Endothelial cell of umbilical vein (primary cell): ENCODE measurements around the gene ITPKB. TPM values are rescaled to one million over a fixed set of nuclear protein-coding genes. Genes with fewer than 3 reads are reported as not detected.

Source experiments
- BruUV-seq: library from RNA; stranded (reverse); fragments of 400-500 nt; replicated peaks from 2 replicates; lab custom pipeline; 2021; lab: Mats Ljungman, UMichigan
- CTCF ChIA-PET: fragments of 300-600, 350-600 bp; sonication (Branson Sonifier 250); formaldehyde crosslinking; loops from one replicate; lab custom pipeline; 2021; ENCODE audit warnings: antibody characterized with exemption, inconsistent platforms; lab: Charles Lee
- POLR2A ChIA-PET: fragments of 300-600, 350-600 bp; sonication (Branson Sonifier 250); formaldehyde crosslinking; loops from one replicate; lab custom pipeline; 2021; ENCODE audit warnings: antibody characterized with exemption, inconsistent platforms; lab: Charles Lee
- DNase-seq: peaks from one replicate; pipeline ENCODE4 v3.0.0-alpha.2; 2011; ENCODE audit warnings: low read depth, low spot score
- FAIRE-seq: peaks from 2 replicates; lab custom pipeline; 2011; peaks lifted over from hg19 to GRCh38; lab: Jason Lieb, UNC
- H2AFZ ChIP-seq: 2 replicates; pipeline ENCODE4 v1.6.0; 2012; ENCODE audit warnings: low read depth, low read length, control low read depth, inconsistent platforms
- H3K27ac ChIP-seq: 2 replicates; pipeline ENCODE4 v1.5.1; 2011; ENCODE audit warnings: low read depth, mild to moderate bottlenecking, control low read depth, low read length, moderate library complexity; ENCODE audit not compliant: insufficient read depth
- H3K27me3 ChIP-seq, 2 experiments: 2 replicates each; pipeline versions ENCODE4 v1.6.0 to v1.6.1; 2011; ENCODE audit warnings: low read length in 2 of 2, mixed read lengths in 1 of 2; ENCODE audit not compliant: control insufficient read depth in 2 of 2, insufficient read depth in 2 of 2
- H3K36me3 ChIP-seq, 2 experiments: 2 replicates in 1 of 2; 3 replicates in 1 of 2; pipeline ENCODE4 v1.5.1; 2011; ENCODE audit warnings: low read length in 2 of 2, mild to moderate bottlenecking in 1 of 2, moderate library complexity in 1 of 2; ENCODE audit not compliant: control insufficient read depth in 2 of 2, insufficient read depth in 2 of 2; ENCODE audit errors: extremely low read depth in 1 of 2
- H3K4me1 ChIP-seq: 3 replicates; pipeline ENCODE4 v1.5.1; 2011; ENCODE audit warnings: mild to moderate bottlenecking, low read length; ENCODE audit not compliant: control insufficient read depth, insufficient read depth; ENCODE audit errors: extremely low read depth
- H3K4me2 ChIP-seq: 2 replicates; pipeline ENCODE4 v1.6.1; 2011; ENCODE audit warnings: low read length, control low read depth, mixed read lengths; ENCODE audit not compliant: insufficient read depth
- H3K4me3 ChIP-seq, 3 experiments: fragments of 200-600 bp in 1 of 3; sonication (generic), shearing (Covaris generic) in 1 of 3; replicated peaks in 1 of 3; 2 replicates each; pipeline ENCODE4 v1.5.1; 2011 to 2016; ENCODE audit warnings: control low read depth in 3 of 3, low read length in 3 of 3, mild to moderate bottlenecking in 2 of 3, inconsistent platforms in 1 of 3, low read depth in 1 of 3, moderate library complexity in 1 of 3; ENCODE audit not compliant: insufficient read depth in 1 of 3
- H3K79me2 ChIP-seq: 2 replicates; pipeline ENCODE4 v1.6.0; 2012; ENCODE audit warnings: low read length, inconsistent platforms; ENCODE audit not compliant: control insufficient read depth, insufficient read depth
- H3K9ac ChIP-seq: replicated peaks from 2 replicates; pipeline ENCODE3; 2011; ENCODE audit warnings: low read length, control low read depth; ENCODE audit not compliant: insufficient read depth; ENCODE audit errors: extremely low read depth
- H3K9me1 ChIP-seq: replicated peaks from 3 replicates; pipeline ENCODE4 v1.6.0; 2011; ENCODE audit warnings: mild to moderate bottlenecking, low read length; ENCODE audit not compliant: control insufficient read depth, insufficient read depth; ENCODE audit errors: extremely low read depth
- H3K9me3 ChIP-seq: replicated peaks from 2 replicates; pipeline ENCODE4 v1.5.1; 2012; ENCODE audit warnings: low read length, inconsistent platforms; ENCODE audit not compliant: control insufficient read depth, insufficient read depth
- H4K20me1 ChIP-seq: replicated peaks from 2 replicates; pipeline ENCODE3; 2011; ENCODE audit warnings: mild to moderate bottlenecking, low read length; ENCODE audit not compliant: control insufficient read depth, insufficient read depth; ENCODE audit errors: extremely low read depth
- CTCF ChIP-seq, 2 donors: IDR thresholded peaks; 1 replicate in 1 of 2; 2 replicates in 1 of 2; pipeline ENCODE4 v1.5.1; 2011; ENCODE audit warnings: low read length in 2 of 2, mild to moderate bottlenecking in 2 of 2, moderate library complexity in 2 of 2, control low read depth in 1 of 2, inconsistent platforms in 1 of 2, low read depth in 1 of 2; ENCODE audit not compliant: insufficient read depth in 1 of 2; ENCODE audit errors: extremely low read depth in 1 of 2
- EZH2 ChIP-seq: IDR thresholded peaks from 2 replicates; pipeline ENCODE4 v1.6.1; 2012; ENCODE audit warnings: borderline replicate concordance, low read depth, mild to moderate bottlenecking, moderate library complexity, low read length, inconsistent platforms; ENCODE audit not compliant: severe bottlenecking
- FOS ChIP-seq: IDR thresholded peaks from 2 replicates; pipeline ENCODE4 v1.6.1; 2011; ENCODE audit warnings: mild to moderate bottlenecking, low read length, moderate library complexity, borderline replicate concordance; ENCODE audit not compliant: insufficient read depth
- GATA2 ChIP-seq: IDR thresholded peaks from 2 replicates; pipeline ENCODE4 v1.7.0; 2011; ENCODE audit warnings: low read depth, mild to moderate bottlenecking, moderate library complexity, mixed read lengths, low read length; ENCODE audit not compliant: insufficient read length, insufficient read depth
- JUN ChIP-seq: IDR thresholded peaks from 2 replicates; pipeline ENCODE4 v1.6.1; 2011; ENCODE audit warnings: borderline replicate concordance, low read depth; ENCODE audit not compliant: insufficient read length, insufficient read depth
- MAX ChIP-seq: IDR thresholded peaks from 2 replicates; pipeline ENCODE4 v1.6.1; 2011; ENCODE audit not compliant: insufficient read depth, insufficient read length
- MYC ChIP-seq: IDR thresholded peaks from one replicate; pipeline ENCODE4 v1.6.1; 2011; ENCODE audit warnings: mild to moderate bottlenecking, low read depth, low read length
- POLR2A ChIP-seq: IDR thresholded peaks from 2 replicates; pipeline ENCODE4 v1.6.1; 2012; ENCODE audit warnings: low read depth, mild to moderate bottlenecking, control low read depth, low read length
- POLR2AphosphoS5 ChIP-seq: IDR thresholded peaks from 2 replicates; pipeline ENCODE4 v1.6.1; 2012; ENCODE audit warnings: low read depth, mild to moderate bottlenecking, control low read depth, low read length, moderate library complexity; ENCODE audit not compliant: insufficient read depth
- dilution Hi-C: fragments of 300-500 bp; cut with MboI; formaldehyde crosslinking; loops from one replicate; pipeline ENCODE4 v1.15.0; 2019; ENCODE audit warnings: low sequenced_read_pairs; ENCODE audit not compliant: extremely low pct_ligation_motif_present
- intact Hi-C: fragments of 100-400 bp; cut with micrococcal nuclease; formaldehyde crosslinking; loops from one replicate; pipeline ENCODE4 v1.10.0; 2022
- polyA plus RNA-seq, 4 experiments: library from polyadenylated mRNA; depleted of rRNA in 3 of 4; stranded (reverse) in 3 of 4; unstranded in 1 of 4; fragments of >200 nt; gene quantifications; 2 replicates each; pipeline versions ENCODE4 v1.2.1 to v1.2.3, GENCODE V29; 2011 to 2012; ENCODE audit warnings: missing spikeins in 1 of 4
- total RNA-seq: library from RNA; stranded (reverse); gene quantifications from 2 replicates; pipeline ENCODE4 v1.2.3, GENCODE V29; 2021

Gene ITPKB
- total and polyA plus RNA-seq, 2 donors (not counting 3 experiments of a cell fraction or from before 2014, with no cell fraction given): 7.7 to 34.8 TPM

GRCh38 chr1:226677027-226678020 lies 61.8 kb downstream of the ITPKB start:
- Histone ChIP-seq H3K4me2 (no peak overlapping the region), H3K9ac (no peak overlapping the region), H3K4me3 (no peak overlapping the region), H2AFZ (no peak overlapping the region), H3K36me3 (no peaks in the 10 kb centered on the region), H3K27ac (no peak overlapping the region), H3K9me1 (no peaks in the 10 kb centered on the region), H3K79me2 (no peaks in the 10 kb centered on the region), H3K4me1 (peaks cover 18% of the 10 kb centered on the region), H3K27me3 (no peaks in the 10 kb centered on the region), H3K9me3 (no peaks in the 10 kb centered on the region), H4K20me1 (no peaks in the 10 kb centered on the region)
- no TSS peak for BruUV-seq
- TF ChIP-seq MYC: no peak
- TF ChIP-seq MAX: no peak
- no peak for TF ChIP-seq GATA2
- no peak for TF ChIP-seq FOS
- no peak for TF ChIP-seq POLR2A
- TF ChIP-seq JUN: no peak
- TF ChIP-seq POLR2AphosphoS5: no peak
- no peak for TF ChIP-seq CTCF (IDR thresholded peaks at IDR 0.05; ENCODE audit: extremely low read depth in 1 of 2, insufficient read depth in 1 of 2, low read depth in 1 of 2, low read length in 2 of 2)
- TF ChIP-seq EZH2: no peak
- FAIRE-seq: peak; percentile 72
- dilution Hi-C loops (no loop called here), intact Hi-C loops (no loop called here)
- ChIA-PET CTCF (interaction anchor here (1.2 to 1.4 kb wide), 3 partner anchors 12 to 144 kb away, joined by 3 to 4 read pairs (median 4); no protein-coding TSS in a partner anchor), POLR2A (no interaction called here)
- DNase-seq: peak; percentile 45
